WTC11 (cell line): Measurements from ENCODE around the gene SBNO2.

ENCODE experiments used
- CREB1 ChIP-seq: sonication (generic); formaldehyde crosslinking; IDR thresholded peaks from 2 replicates; pipeline ENCODE4 v1.8.0; 2023; ENCODE audit warnings: mild to moderate bottlenecking, missing genetic modification reagents
- GTF2I ChIP-seq: fragments of 250-450 bp; sonication (Bioruptor Pico); conservative IDR thresholded peaks from 2 replicates; pipeline ENCODE4 v1.4.0; 2021; ENCODE audit warnings: mild to moderate bottlenecking
- IRF2 ChIP-seq: sonication (generic); formaldehyde crosslinking; IDR thresholded peaks from 2 replicates; pipeline ENCODE4 v1.8.0; 2022; ENCODE audit warnings: low read depth, missing genetic modification reagents, borderline replicate concordance
- KAT7 ChIP-seq: sonication (generic); formaldehyde crosslinking; IDR thresholded peaks from 2 replicates; pipeline ENCODE4 v1.8.1; 2023; ENCODE audit warnings: missing genetic modification reagents, mild to moderate bottlenecking, borderline replicate concordance
- TF ChIP-seq, protein P1 (sequence below): sonication (generic); formaldehyde crosslinking; IDR thresholded peaks from 2 replicates; pipeline ENCODE4 v1.8.1; 2023; ENCODE audit warnings: mild to moderate bottlenecking, missing genetic modification reagents, moderate library complexity
- TF ChIP-seq, protein P2 (sequence below): fragments of 200-600 bp; IDR thresholded peaks from 2 replicates; pipeline ENCODE4 v1.8.0; 2022; ENCODE audit warnings: antibody characterized with exemption
- TF ChIP-seq, protein P3 (sequence below): sonication (generic); formaldehyde crosslinking; IDR thresholded peaks from 2 replicates; pipeline ENCODE4 v1.8.0; 2022; ENCODE audit warnings: mild to moderate bottlenecking, missing genetic modification reagents
- TF ChIP-seq, protein P4 (sequence below): sonication (generic); formaldehyde crosslinking; IDR thresholded peaks from 2 replicates; pipeline ENCODE4 v1.8.1; 2023; ENCODE audit warnings: mild to moderate bottlenecking, missing genetic modification reagents, moderate library complexity

DNA sequence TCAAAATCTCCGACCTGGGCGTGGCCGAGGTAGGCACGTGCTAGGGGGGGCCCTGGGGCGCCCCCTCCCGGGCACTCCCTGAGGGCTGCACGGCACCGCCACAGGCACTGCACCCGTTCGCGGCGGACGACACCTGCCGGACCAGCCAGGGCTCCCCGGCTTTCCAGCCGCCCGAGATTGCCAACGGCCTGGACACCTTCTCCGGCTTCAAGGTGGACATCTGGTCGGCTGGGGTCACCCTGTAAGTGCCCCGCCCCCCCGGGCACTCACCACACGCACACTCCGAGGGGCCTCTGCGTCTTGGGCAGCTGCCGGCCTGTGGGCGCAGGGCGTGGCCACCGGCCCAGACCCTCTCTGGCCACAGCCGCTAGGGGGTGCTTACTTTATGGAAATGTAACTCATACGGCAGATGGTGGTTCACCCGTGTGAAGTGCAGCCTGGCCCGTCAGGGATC lies 46.4 kb upstream of the SBNO2 start:
- no peak for TF ChIP-seq IRF2 (CRISPR knock-in tag)
- TF ChIP-seq, protein P1, sequence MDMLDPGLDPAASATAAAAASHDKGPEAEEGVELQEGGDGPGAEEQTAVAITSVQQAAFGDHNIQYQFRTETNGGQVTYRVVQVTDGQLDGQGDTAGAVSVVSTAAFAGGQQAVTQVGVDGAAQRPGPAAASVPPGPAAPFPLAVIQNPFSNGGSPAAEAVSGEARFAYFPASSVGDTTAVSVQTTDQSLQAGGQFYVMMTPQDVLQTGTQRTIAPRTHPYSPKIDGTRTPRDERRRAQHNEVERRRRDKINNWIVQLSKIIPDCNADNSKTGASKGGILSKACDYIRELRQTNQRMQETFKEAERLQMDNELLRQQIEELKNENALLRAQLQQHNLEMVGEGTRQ (CRISPR knock-in tag), result no peak
- no peak for TF ChIP-seq CREB1 (CRISPR knock-in tag)
- TF ChIP-seq, protein P2, sequence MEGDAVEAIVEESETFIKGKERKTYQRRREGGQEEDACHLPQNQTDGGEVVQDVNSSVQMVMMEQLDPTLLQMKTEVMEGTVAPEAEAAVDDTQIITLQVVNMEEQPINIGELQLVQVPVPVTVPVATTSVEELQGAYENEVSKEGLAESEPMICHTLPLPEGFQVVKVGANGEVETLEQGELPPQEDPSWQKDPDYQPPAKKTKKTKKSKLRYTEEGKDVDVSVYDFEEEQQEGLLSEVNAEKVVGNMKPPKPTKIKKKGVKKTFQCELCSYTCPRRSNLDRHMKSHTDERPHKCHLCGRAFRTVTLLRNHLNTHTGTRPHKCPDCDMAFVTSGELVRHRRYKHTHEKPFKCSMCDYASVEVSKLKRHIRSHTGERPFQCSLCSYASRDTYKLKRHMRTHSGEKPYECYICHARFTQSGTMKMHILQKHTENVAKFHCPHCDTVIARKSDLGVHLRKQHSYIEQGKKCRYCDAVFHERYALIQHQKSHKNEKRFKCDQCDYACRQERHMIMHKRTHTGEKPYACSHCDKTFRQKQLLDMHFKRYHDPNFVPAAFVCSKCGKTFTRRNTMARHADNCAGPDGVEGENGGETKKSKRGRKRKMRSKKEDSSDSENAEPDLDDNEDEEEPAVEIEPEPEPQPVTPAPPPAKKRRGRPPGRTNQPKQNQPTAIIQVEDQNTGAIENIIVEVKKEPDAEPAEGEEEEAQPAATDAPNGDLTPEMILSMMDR, result no peak
- no peak for TF ChIP-seq KAT7 (CRISPR knock-in tag)
- TF ChIP-seq, protein P3, sequence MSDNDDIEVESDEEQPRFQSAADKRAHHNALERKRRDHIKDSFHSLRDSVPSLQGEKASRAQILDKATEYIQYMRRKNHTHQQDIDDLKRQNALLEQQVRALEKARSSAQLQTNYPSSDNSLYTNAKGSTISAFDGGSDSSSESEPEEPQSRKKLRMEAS, result no peak
- TF ChIP-seq, protein P4, sequence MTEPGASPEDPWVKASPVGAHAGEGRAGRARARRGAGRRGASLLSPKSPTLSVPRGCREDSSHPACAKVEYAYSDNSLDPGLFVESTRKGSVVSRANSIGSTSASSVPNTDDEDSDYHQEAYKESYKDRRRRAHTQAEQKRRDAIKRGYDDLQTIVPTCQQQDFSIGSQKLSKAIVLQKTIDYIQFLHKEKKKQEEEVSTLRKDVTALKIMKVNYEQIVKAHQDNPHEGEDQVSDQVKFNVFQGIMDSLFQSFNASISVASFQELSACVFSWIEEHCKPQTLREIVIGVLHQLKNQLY, result no peak
- TF ChIP-seq GTF2I (CRISPR knock-in tag), result no peak
